Calu3 (cell line): ENCODE data around the gene VARS2. TPM values are rescaled to one million over a fixed set of nuclear protein-coding genes. Genes with fewer than 3 reads are reported as not detected.

ENCODE experiments used
- BruUV-seq: library from RNA; stranded (reverse); fragments of 400-500 nt; replicated peaks from 2 replicates; lab custom pipeline; 2021; lab: Mats Ljungman, UMichigan
- CTCF ChIA-PET: fragments of 300-600 bp; sonication (Branson Sonifier 250); formaldehyde crosslinking; loops from one replicate; lab custom pipeline; 2022; ENCODE audit warnings: antibody characterized with exemption; lab: Charles Lee
- DNase-seq: peaks from one replicate; pipeline ENCODE4 v3.0.0; 2022
- H3K27ac Mint-ChIP-seq: one replicate; pipeline ENCODE4 v1.8.0; 2022; ENCODE audit warnings: mixed read lengths; ENCODE audit not compliant: unreplicated experiment
- H3K27me3 Mint-ChIP-seq: one replicate; pipeline ENCODE4 v1.8.0; 2022; ENCODE audit warnings: mixed read lengths; ENCODE audit not compliant: unreplicated experiment
- H3K36me3 Mint-ChIP-seq: one replicate; pipeline ENCODE4 v1.8.0; 2022; ENCODE audit warnings: mild to moderate bottlenecking, moderate library complexity, mixed read lengths; ENCODE audit not compliant: insufficient read depth, unreplicated experiment
- H3K4me1 Mint-ChIP-seq: one replicate; pipeline ENCODE4 v1.8.0; 2022; ENCODE audit warnings: mild to moderate bottlenecking, low read depth, mixed read lengths; ENCODE audit not compliant: unreplicated experiment
- H3K4me3 Mint-ChIP-seq: one replicate; pipeline ENCODE4 v1.8.0; 2022; ENCODE audit warnings: mild to moderate bottlenecking, low read depth, moderate library complexity, mixed read lengths; ENCODE audit not compliant: unreplicated experiment
- H3K9me3 Mint-ChIP-seq: one replicate; pipeline ENCODE4 v1.8.0; 2022; ENCODE audit warnings: low read depth, mixed read lengths; ENCODE audit not compliant: unreplicated experiment
- intact Hi-C: fragments of 100-400 bp; cut with micrococcal nuclease; formaldehyde crosslinking; loops from one replicate; pipeline ENCODE4 v1.10.0; 2022; ENCODE audit not compliant: unreplicated experiment
- total RNA-seq: library from RNA; stranded (reverse); gene quantifications from 2 replicates; pipeline ENCODE4 v1.2.3, GENCODE V29; 2022
- TF ChIP-seq, protein P1 (sequence below): fragments of 200-600 bp; IDR thresholded peaks from one replicate; pipeline ENCODE4 v1.8.0; 2022; ENCODE audit warnings: antibody characterized with exemption; ENCODE audit not compliant: unreplicated experiment

The VARS2 gene
- total RNA-seq, 1 experiment from 2014 or later, result 33.0 TPM

DNA sequence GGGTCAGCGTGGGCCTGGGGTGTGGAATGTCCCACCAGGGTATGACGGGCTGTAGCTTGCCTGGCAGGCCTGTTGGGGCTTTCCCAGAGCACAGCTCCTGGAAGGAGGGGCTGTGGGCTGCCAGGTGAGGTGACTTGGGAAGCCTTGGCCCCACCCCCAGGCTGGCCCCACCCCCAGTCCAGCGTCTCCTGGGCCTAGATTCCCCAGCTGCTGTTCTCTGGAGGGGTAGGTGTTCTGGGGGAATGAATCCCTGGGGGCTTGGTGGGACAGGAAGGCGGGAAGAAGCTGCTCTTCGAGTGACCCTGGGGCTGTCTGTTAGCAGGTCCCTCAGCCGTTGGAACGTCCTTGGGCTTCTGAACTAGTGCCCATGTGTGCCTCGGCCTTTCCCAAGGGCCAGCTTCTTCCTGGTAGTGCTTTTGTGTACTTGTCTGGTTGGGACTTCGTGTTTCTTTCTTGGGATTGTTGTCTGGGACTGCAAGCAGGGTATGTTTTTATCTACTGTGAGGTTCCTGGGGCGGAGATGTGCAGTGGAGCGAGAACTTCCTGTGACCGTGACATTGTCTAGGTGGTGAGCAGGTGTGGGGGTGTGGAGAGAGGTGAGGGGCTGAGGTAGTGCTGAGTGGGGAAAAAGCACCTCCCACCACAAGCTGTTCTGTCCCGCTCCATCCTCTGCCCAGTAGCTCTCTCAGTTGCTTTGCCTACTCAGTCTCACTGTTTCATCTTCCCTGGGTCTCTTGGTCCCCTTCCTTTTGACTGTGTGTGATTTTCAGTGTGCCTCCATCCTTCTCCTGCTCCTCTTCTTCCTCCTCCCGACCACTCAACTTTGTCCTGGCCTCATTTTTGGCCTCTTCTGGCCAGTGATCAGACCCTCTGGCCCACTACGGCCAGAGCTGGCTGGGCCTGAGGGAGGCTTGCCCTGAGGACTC is 31.0 kb upstream of the VARS2 start:
- Mint-ChIP-seq H3K27me3 (peaks cover 16% of the 10 kb centered on the region), H3K4me3 (peak overlapping the region; percentile 89), H3K9me3 (no peaks in the 10 kb centered on the region), H3K4me1 (peaks cover 61% of the 10 kb centered on the region), H3K27ac (peak overlapping the region; percentile 84), H3K36me3 (peaks cover 54% of the 10 kb centered on the region)
- intact Hi-C loops, result loop anchor here (10.0 kb wide), 1 partner anchor 208 kb away; the partner anchor contains the start of gene DHX16
- peak; percentile 94 for DNase-seq
- TF ChIP-seq, protein P1, sequence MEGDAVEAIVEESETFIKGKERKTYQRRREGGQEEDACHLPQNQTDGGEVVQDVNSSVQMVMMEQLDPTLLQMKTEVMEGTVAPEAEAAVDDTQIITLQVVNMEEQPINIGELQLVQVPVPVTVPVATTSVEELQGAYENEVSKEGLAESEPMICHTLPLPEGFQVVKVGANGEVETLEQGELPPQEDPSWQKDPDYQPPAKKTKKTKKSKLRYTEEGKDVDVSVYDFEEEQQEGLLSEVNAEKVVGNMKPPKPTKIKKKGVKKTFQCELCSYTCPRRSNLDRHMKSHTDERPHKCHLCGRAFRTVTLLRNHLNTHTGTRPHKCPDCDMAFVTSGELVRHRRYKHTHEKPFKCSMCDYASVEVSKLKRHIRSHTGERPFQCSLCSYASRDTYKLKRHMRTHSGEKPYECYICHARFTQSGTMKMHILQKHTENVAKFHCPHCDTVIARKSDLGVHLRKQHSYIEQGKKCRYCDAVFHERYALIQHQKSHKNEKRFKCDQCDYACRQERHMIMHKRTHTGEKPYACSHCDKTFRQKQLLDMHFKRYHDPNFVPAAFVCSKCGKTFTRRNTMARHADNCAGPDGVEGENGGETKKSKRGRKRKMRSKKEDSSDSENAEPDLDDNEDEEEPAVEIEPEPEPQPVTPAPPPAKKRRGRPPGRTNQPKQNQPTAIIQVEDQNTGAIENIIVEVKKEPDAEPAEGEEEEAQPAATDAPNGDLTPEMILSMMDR, result no peak
- TSS peak; percentile 63 for BruUV-seq
- CTCF ChIA-PET, result interaction anchor here (0.6 to 6.3 kb wide), 29 partner anchors 14 to 1313 kb away, joined by 3 to 50 read pairs (median 5); partner anchors contain the start of genes DHX16, GTF2H4, PBX2 and PSORS1C1

DNA sequence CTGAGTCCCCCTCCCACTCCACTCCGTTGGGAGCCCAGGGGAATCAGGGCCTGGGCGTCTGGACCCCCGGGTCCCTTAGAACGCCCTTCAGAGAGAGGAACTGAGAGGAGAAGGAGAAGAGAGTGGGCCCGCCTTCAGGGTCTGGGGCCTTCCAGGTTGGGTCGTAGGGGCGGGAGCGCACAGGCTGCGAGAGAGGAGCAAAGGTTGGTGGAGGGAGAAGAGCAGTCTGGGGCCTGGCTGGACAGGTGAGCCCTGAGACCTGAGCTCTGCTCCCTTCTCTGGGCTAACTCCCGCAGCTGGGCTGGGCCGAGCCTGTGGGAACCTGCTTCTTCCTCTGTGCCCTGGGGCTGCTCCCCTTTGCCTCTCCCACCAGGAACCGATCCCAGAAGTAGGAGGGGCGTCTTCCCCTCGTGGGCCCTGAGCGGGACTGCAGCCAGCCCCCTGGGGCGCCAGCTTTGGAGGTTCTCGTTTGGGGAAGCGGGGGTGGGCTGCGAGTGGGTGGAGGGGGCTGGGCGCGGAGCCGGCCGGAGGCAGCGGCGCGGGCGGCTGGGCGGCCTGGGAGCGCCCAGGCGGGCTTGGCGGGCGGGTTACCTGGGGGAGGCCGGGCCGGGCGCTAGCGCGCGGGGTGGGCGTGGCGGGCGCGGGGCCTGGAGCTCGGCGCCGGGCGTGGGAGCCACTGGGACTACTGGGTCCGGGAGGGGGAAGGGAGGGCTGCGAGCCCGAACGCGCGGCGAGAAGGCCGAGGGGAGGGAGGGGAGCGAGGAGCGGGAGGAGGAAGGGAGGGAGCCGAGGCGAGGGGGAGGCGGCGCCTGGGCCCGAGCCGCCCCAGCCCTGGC is 30.1 kb upstream of the VARS2 start, which contains the start of gene DDR1:
DDR1 (plus strand) TSS at position 835 of the 836 bp plus-strand sequence. CDS start 4,211 bp downstream, outside the sequence.
- TF ChIP-seq, protein P1, result no peak
- intact Hi-C loops, result loop anchor here (2.0 to 10.0 kb wide), 2 partner anchors 23 to 209 kb away; partner anchors contain the start of gene DHX16
- CTCF ChIA-PET, result interaction anchor here (0.6 to 6.3 kb wide), 22 partner anchors 12 to 297 kb away, joined by 3 to 50 read pairs (median 5); partner anchors contain the start of genes DHX16, GTF2H4, PSORS1C1 and VARS2
- Mint-ChIP-seq H3K9me3 (no peaks in the 10 kb centered on the region), H3K36me3 (peaks cover 63% of the 10 kb centered on the region), H3K27me3 (peaks cover 16% of the 10 kb centered on the region), H3K4me1 (peaks cover 63% of the 10 kb centered on the region), H3K27ac (peak within 1 kb of the TSS; percentile 94), H3K4me3 (peak within 1 kb of the TSS; percentile 89)
- no TSS peak for BruUV-seq
- peak; percentile 82 for DNase-seq

DNA sequence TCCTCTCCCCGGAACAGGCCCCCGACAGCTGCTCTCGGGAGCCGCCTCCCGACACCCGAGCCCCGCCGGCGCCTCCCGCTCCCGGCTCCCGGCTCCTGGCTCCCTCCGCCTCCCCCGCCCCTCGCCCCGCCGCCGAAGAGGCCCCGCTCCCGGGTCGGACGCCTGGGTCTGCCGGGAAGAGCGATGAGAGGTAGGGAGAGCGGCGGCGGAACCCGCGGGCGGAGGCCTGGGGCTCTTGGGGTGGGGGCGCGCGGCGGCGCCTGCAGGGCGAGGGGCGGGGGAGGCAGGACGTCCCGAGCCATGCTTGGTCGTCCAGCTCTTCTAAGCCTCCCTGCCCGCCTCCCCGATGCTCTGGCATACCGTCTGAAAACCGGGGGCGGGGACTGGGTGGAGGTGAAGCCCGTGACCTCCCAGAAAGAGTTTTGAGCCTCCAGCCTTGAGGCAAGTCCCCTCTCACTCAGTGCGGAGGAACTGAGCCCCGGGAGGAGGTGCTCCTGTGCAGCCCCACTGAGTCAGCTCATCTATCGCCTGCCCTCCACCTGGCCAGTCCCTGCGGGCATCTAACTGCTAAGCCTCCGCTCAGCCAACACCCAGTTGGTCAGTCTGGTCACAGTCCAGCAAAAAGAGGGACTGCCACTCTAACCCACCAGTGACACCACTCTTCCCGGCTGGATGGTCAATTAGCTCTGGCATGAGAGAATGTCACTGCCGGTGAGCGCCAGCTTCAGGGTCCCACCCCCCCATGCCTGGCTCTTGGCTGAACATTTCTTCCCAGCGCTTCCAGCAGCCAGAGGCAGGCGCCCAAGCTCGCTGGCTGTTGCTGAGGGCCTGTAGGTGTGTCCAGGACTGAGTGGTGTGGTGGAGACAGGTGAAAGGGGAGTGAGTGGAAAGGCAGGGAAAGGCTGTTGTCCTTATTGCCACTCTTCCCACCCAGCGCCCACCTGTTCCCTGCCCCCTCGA is 29.2 kb upstream of the VARS2 start:
- peak overlapping the region; percentile 94 for H3K27ac Mint-ChIP-seq
- intact Hi-C loops, result loop anchor here (2.0 to 10.0 kb wide), 2 partner anchors 22 to 210 kb away; partner anchors contain the start of gene DHX16
- no peaks in the 10 kb centered on the region for H3K9me3 Mint-ChIP-seq
- DNase-seq, result peak; percentile 74
- H3K36me3 Mint-ChIP-seq, result peaks cover 72% of the 10 kb centered on the region
- peaks cover 65% of the 10 kb centered on the region for H3K4me1 Mint-ChIP-seq
- CTCF ChIA-PET, result interaction anchor here (0.6 to 6.3 kb wide), 16 partner anchors 12 to 297 kb away, joined by 3 to 50 read pairs (median 6); partner anchors contain the start of genes DHX16, GTF2H4 and VARS2
- H3K27me3 Mint-ChIP-seq, result peaks cover 16% of the 10 kb centered on the region
- peak overlapping the region; percentile 89 for H3K4me3 Mint-ChIP-seq
- TF ChIP-seq, protein P1, result no peak
- BruUV-seq, result no TSS peak
